ENCODE data around the gene ZNF320. TPM values are rescaled to one million over a fixed set of nuclear protein-coding genes. Genes with fewer than 3 reads are reported as not detected.
"Not testable (repeated sequence)": the region's sequence is repeated elsewhere in the genome, so short reads cannot be mapped to it uniquely, and the experiment has no call there.

Gene ZNF320
- total RNA-seq, 4 donors from 2014 or later, result 2.8 to 23.1 (median 11.5) TPM

- TF ChIP-seq CTCF (IDR thresholded peaks at IDR 0.05) (no peak), EP300 (IDR thresholded peaks at IDR 0.05; ENCODE audit: low read depth) (no peak), POLR2A (IDR thresholded peaks at IDR 0.05) (no peak), POLR2AphosphoS5 (IDR thresholded peaks at IDR 0.05) (no peak)
- intact Hi-C loops (cut with DNase I; ENCODE audit: low total_unique reads) (no loop called here), in situ Hi-C loops (cut with MboI; ENCODE audit: low pct_ligation_motif_present in 1 of 4, low pct_unique_long_range_greater_than_20kb in 1 of 4, low sequenced_read_pairs in 3 of 4) (no loop called here)
- no peaks in the 10 kb centered on the region for H3K27me3 ChIP-seq
- no peak overlapping the region for H3K4me3 ChIP-seq
- H3K4me1 ChIP-seq, result peaks cover 0 to 6% (median 3%) of the 10 kb centered on the region in 4 donors
- H3K27ac ChIP-seq, result no peak overlapping the region
- WGBS, 2 donors (ENCODE audit: low coverage in 1 of 2), result 89% methylated on average over 3 of the region's 3 CpGs; no CpG with 5 or more reads in 1 of the 2 donors
- H3K36me3 ChIP-seq, result peaks cover 0 to 8% (median 2%) of the 10 kb centered on the region in 4 donors
- DNase-seq, result no peak
- H3K9me3 ChIP-seq, result peaks cover 0 to under 1% of the 10 kb centered on the region in 2 donors
These were observed 4.4 kb upstream of the ZNF320 start for GRCh38 chr19:52901842-52902241.

- Histone ChIP-seq H3K4me1 (peaks cover 0 to 16% (median 13%) of the 10 kb centered on the region in 4 donors), H3K27ac (peak overlapping the region in 1 of 4 donors; percentile 92), H3K36me3 (peaks cover 0 to 14% (median 0%) of the 10 kb centered on the region in 4 donors)
- intact Hi-C loops (cut with DNase I; ENCODE audit: low total_unique reads); DNase-seq; H3K4me3 ChIP-seq; H3K27me3 ChIP-seq; in situ Hi-C loops (cut with MboI; ENCODE audit: low pct_ligation_motif_present in 1 of 4, low pct_unique_long_range_greater_than_20kb in 1 of 4, low sequenced_read_pairs in 3 of 4); H3K9me3 ChIP-seq: not testable (repeated sequence)
- 93 to 95% methylated on average over 10 of the region's 10 CpGs for WGBS, 2 donors (ENCODE audit: low coverage in 1 of 2)
These were observed 1.2 kb upstream of the ZNF320 start for GRCh38 chr19:52898596-52898995.

GRCh38 chr19:52898101-52898500 is 666 bp upstream of the ZNF320 start:
- in situ Hi-C loops (cut with MboI; ENCODE audit: low pct_ligation_motif_present in 1 of 4, low pct_unique_long_range_greater_than_20kb in 1 of 4, low sequenced_read_pairs in 3 of 4), result no loop called here

GRCh38 chr19:52896431-52897137 is 851 bp downstream of the ZNF320 start:
- H3K36me3 ChIP-seq, result peaks cover 0 to 28% (median 0%) of the 10 kb centered on the region in 4 donors
- in situ Hi-C loops (cut with MboI; ENCODE audit: low pct_ligation_motif_present in 1 of 4, low pct_unique_long_range_greater_than_20kb in 1 of 4, low sequenced_read_pairs in 3 of 4) (no loop called here), intact Hi-C loops (cut with DNase I; ENCODE audit: low total_unique reads) (no loop called here)
- peaks cover 0 to 16% (median 13%) of the 10 kb centered on the region in 4 donors for H3K4me1 ChIP-seq
- H3K27me3 ChIP-seq, result no peaks in the 10 kb centered on the region
- TF ChIP-seq POLR2AphosphoS5 (IDR thresholded peaks at IDR 0.05) (no peak), POLR2A (IDR thresholded peaks at IDR 0.05) (no peak)
- peak overlapping the region; percentile 54 to 93 (median 66) for H3K4me3 ChIP-seq
- peak overlapping the region; percentile 92 to 98 (median 94) for H3K27ac ChIP-seq
- DNase-seq, result peak; percentile 73
- no peaks in the 10 kb centered on the region for H3K9me3 ChIP-seq
- 48% methylated on average over 24 of the region's 24 CpGs; no CpG with 5 or more reads in 1 of the 2 donors for WGBS, 2 donors (ENCODE audit: low coverage in 1 of 2)

More at GRCh38 chr19:52898101-52898500, 666 bp upstream of the ZNF320 start:
- Histone ChIP-seq H3K36me3 (peaks cover 0 to 18% (median 0%) of the 10 kb centered on the region in 4 donors), H3K9me3 (no peaks in the 10 kb centered on the region), H3K4me1 (peaks cover 0 to 16% (median 13%) of the 10 kb centered on the region in 4 donors), H3K4me3 (peak overlapping the region in 3 of 4 donors; percentile 55 to 93 (median 76)), H3K27ac (peak overlapping the region; percentile 92 to 98 (median 94)), H3K27me3 (no peaks in the 10 kb centered on the region)
- DNase-seq, result no peak
- 61 to 82% methylated on average over 2 to 15 of the region's 15 CpGs for WGBS, 2 donors (ENCODE audit: low coverage in 1 of 2)
- TF ChIP-seq EP300 (IDR thresholded peaks at IDR 0.05; ENCODE audit: low read depth), result no peak
- no peak for TF ChIP-seq POLR2AphosphoS5 (IDR thresholded peaks at IDR 0.05)
- no peak for TF ChIP-seq CTCF (IDR thresholded peaks at IDR 0.05)
- TF ChIP-seq POLR2A (IDR thresholded peaks at IDR 0.05), result no peak
- intact Hi-C loops (cut with DNase I; ENCODE audit: low total_unique reads), result no loop called here

GRCh38 chr19:52891336-52891735 is 6.1 kb downstream of the ZNF320 start:
- no peak overlapping the region for H3K27ac ChIP-seq
- H3K4me3 ChIP-seq, result no peak overlapping the region
- H3K27me3 ChIP-seq, result no peaks in the 10 kb centered on the region
- H3K4me1 ChIP-seq, result peaks cover 0 to 7% (median 5%) of the 10 kb centered on the region in 4 donors
- DNase-seq, result no peak
- in situ Hi-C loops (cut with MboI; ENCODE audit: low pct_ligation_motif_present in 1 of 4, low pct_unique_long_range_greater_than_20kb in 1 of 4, low sequenced_read_pairs in 3 of 4) (no loop called here), intact Hi-C loops (cut with DNase I; ENCODE audit: low total_unique reads) (no loop called here)
- 59 to 76% methylated on average over 3 to 4 of the region's 4 CpGs for WGBS, 2 donors (ENCODE audit: low coverage in 1 of 2)
- TF ChIP-seq CTCF (IDR thresholded peaks at IDR 0.05) (no peak), POLR2AphosphoS5 (IDR thresholded peaks at IDR 0.05) (no peak), EP300 (IDR thresholded peaks at IDR 0.05; ENCODE audit: low read depth) (no peak), POLR2A (IDR thresholded peaks at IDR 0.05) (no peak)
- peaks cover 0 to 2% of the 10 kb centered on the region in 2 donors for H3K9me3 ChIP-seq
- peaks cover 0 to 74% (median 17%) of the 10 kb centered on the region in 4 donors for H3K36me3 ChIP-seq
